ENCODE measurements around the gene HYLS1. TPM values are rescaled to one million over a fixed set of nuclear protein-coding genes. Genes with fewer than 3 reads are reported as not detected.
"Not testable (repeated sequence)": the region's sequence is repeated elsewhere in the genome, so short reads cannot be mapped to it uniquely, and the experiment has no call there.

HYLS1 gene
- total RNA-seq, 1 experiment from 2014 or later = 6.9 TPM

DNA sequence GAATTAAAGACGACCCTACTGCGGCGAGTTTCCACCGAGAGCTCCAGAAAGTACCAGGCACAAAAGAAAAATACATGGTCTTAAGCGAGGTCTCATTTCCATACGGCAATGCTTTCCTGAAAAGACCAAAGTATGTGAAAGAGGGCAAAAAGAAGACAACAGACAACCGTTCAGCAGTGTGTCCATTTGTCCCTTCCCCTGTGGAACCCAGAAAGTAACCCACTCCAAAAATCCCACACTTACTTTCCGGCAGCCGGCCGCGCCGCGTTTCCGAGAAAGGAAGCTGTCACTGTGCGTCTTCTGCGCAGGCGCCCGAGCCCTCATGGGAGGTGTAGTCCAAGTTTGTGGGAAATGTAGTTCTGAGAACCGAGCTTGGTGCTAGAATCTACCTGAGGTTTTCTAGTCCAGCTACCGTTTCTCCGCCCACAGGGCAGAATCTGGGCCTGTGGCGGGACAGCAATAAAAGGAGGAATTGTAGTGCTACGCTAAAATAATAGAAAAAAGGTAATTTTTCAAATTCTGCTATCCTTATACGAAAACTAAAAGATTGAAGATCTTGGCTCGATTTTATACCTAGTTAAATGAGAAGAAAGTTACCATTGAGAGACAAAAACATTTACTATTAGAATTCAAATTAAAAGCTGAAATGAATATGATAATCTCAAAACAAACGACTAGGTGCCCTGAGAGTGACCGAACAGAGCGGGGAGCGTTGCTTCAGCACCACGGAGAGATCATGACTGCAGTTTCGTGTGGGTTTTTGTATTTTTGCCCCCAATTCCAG, 15.7 kb downstream of the HYLS1 start, which contains the start of gene PUS3:
PUS3 (minus strand) TSS at position 280 of the 784 bp plus-strand sequence. CDS start 6,922 bp downstream, outside the sequence.
- DNase-seq (ENCODE audit: low spot score) = peak; percentile 91

DNA sequence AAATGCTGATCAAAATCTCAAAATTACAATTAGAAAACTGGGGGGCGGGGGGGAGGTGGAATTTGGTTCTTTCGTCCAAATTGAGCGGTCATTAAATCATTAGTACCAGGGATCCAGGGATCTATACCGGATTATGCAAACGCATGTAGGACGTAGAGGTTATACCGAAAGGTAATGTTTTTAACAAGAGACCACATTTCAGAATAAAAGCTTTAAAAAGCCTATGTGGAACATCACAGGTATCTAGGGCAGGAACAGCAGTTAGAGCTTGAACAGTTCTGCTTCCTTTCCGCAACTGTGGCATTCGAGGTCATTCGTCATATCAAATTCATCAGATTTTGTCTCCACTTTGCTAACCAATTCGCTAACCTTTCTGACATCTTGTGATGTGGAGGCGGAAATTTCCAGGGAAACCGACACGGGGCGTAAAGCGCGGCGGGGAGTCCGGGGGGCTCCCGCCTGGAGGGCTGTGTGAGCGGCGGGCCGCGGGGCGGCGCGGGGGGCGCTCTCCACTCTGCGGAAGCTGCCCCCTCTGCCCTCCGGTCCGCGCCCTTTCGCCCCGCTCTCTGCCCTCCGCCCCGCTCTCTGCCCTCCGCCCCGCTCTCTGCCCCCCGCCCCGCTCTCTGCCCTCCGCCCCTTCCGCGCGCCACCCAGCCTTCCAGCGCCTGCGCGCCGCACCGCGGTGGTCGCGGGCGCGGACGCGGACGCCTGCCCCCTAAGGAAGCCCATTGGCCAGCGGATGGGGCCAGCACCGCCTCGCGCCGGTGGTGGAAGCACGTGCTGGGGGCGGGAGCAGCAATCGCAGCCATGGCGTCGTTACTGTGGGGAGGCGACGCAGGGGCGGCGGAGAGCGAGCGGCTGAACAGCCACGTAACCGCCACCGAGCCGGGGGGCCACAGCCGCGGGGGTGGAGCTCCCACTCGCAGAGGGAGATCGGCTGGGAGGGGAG, 16.5 kb downstream of the HYLS1 start, which contains the start of gene DDX25:
DDX25 (plus strand) TSS at position 798 of the 949 bp plus-strand sequence; CDS start at position 808, 10 bp downstream.
- DNase-seq (ENCODE audit: low spot score) = no peak

DNA sequence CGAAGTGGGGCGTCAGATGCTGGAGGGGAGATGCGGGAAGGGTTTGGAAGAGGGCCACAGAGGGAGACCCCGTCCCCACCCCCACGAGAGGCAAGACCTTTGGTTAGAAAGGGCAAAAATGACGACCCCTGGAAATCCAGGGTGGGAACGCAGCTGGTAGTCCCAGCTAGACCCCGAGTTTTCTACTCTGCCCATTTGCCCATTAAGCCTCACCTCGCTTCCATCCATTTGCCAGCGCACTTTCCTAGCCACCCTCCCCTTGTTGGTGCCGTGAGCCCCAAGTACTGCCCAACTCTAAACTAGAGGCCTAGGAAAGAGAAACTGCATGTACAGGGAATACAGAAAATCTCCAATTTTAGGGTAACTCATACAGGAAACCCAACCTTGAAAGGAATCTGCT, 17.2 kb downstream of the HYLS1 start:
- no peak for DNase-seq (ENCODE audit: low spot score)

DNA sequence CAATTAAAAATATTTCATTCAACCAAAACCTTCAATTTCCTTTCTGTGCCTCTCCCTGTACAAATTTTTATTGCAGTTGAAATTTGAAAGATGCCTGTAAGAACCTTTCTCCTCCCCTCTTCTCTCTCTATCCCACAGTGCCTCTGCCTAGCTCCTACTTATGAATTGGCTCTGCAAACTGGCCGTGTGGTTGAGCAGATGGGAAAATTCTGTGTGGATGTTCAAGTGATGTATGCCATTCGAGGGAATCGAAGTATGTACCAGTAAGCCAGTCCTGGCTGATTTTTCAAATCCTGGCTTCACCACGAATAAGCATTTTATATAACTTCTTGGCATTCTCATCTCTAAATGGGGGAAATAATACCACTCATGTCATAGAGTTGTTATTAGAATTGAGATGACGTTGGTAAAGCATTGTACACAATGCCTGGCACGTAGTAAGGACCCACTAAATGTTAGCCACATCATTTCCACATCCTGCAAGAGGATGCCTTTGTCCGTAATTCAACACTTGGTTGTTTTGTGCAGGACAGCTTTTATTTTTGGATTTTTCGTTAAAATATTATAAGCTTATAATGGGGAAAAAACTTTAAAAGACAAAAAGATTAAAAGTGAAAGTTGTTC, 22.9 kb downstream of the HYLS1 start:
- no peak for DNase-seq (ENCODE audit: low spot score)

DNA sequence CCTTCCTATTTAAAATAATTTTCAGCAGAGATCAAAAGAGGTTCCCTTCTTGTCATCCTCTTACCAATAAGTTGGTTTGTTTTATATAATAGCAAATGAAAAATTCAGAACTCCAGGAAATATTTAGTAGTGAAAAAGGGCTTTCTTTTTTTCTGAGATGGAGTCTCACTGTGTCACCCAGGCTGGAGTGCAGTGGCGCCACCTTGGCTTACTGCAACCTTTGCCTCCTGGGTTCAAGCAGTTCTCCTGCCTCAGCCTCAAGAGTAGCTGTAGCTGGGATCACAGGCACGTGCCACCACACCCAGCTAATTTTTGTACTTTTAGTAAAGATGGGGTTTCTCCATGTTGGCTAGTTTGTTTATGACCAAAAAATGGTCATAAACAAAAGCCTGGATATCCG, 27.1 kb downstream of the HYLS1 start:
- not testable (repeated sequence) for DNase-seq (ENCODE audit: low spot score)

DNA sequence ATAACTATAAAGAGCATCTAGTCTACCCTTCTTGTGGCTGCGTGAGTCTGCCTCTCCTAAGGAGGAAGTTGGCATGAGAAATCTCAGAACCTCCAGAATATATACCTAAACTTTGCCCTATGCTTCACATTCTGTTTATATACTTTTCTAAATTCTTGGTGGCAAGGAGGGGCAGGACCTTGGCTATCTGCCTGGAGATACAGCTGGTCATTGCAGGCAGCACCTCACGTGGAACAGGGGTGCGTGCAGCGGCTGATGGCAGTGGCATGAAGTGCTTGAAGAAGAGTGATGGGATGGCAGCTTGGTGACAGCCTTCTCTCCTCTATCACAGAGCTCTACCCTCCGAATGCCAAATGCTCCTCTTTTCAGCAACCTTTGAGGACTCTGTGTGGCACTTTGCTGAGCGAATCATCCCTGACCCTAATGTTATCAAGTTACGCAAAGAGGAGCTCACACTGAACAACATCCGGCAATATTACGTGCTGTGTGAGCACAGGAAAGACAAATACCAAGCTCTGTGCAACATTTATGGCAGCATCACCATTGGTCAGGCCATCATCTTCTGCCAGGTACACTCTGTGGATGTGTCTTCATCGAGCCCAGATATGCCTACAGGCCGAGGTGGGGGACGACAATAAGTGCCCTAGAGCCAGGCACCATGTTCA, 29.3 kb downstream of the HYLS1 start:
- peak; percentile 31 for DNase-seq (ENCODE audit: low spot score)

DNA sequence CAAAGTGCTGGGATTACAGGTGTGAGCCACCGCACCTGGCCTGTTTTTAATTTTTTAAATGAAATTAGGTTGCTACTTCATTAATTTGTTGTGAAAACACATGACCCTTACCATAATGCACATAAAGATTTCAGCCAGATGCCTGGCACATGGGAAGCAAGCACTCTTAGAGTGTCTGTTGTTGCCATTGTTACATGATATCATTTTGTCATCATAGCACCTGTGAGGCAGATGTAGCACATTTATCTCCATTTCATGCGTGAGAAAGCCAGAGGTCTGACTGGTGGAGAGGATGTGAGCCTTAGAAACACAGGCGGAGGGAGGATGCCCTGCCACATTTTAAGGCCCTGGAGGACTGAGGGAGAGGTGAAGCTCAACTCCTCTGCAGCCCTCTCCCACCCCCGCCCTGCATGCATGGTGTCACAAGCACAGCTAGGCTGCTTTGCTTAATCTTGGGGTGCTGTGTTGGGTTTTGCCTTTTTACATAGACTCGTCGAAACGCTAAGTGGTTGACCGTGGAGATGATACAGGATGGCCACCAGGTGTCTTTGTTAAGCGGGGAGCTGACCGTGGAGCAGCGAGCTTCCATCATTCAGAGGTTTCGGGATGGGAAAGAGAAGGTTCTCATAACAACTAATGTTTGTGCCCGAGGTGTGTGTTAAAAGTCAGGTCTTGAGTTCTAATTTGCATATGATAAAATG, 30.8 kb downstream of the HYLS1 start:
- no peak for DNase-seq (ENCODE audit: low spot score)

DNA sequence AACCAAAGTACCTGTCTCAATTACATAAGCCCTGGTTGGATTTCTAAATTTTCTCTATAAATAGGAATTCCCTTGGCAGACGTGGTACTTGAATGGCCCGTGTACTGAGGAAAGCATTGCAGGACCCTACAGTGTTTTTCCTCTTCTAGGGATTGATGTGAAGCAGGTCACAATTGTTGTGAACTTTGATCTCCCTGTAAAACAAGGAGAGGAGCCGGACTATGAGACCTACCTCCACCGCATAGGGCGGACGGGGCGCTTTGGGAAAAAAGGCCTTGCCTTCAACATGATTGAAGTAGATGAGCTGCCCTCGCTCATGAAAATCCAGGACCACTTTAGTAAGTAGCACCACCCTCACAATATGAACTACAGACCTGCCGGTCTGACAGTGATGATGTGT, 33.6 kb downstream of the HYLS1 start:
- no peak for DNase-seq (ENCODE audit: low spot score)

DNA sequence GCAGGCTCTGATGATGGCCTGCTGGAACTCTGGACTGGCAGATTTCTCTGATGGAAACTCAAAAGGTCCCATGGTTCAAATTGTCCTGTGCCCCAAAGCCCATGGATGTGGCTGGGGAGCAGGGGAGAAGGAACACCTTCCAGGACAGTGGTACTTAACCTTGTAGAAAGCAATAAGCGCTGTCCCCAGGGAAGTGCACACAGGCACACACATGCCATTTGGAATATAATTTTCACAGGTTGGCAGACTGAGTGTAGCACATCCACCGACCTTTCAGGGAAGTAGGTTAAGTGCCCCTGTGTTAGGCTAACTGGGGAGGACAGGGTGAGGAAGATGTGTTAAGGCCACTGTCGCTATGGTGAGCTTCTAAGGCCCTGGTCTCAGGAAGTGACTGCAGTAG, 34.7 kb downstream of the HYLS1 start:
- DNase-seq (ENCODE audit: low spot score) = no peak

DNA sequence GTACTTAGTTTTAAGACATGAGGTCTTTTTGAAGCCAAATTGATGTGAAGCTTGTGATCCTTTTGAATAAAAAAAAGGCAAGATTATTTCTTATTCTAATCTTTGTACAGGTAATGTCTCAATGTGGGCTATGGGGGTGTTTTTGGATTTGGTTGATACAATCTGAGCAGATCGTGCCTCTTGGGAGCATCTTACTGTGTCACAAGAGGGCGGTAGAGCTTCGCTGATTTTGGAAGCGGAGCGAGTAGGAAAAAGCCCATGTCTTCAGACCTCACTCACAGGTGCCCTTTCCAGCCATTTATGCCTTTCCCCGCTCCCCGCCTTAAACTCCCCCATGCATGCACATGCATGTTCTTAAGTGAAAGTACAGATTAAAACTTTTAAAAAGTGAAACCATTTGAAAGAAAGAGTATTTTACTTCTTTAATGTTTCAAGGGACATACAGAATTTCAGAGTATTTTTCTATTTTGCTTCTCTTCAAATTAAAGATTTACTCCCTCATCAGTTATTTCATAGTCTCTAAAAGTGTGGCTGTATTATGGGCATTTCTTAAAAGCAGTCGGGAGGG, 35.6 kb downstream of the HYLS1 start:
- peak; percentile 91 for DNase-seq (ENCODE audit: low spot score)

DNA sequence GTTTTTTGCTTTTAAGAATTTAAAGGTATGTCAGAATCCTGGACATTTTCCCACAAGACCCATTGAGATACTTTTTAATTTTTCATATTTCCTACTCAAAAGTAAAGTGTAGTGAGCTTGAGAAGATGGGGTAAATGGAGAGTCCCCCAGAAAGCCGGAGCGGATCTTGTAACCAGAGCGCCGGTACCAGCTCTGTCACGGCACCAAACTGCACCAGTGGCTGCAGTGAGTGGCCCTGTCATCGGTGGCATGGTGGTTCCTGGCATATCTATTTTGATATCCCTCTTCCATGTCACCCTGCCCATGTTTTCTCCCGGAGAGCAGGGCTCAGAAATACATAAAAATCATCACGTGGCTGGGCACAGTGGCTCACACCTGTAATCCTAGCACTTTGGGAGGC, 36.2 kb downstream of the HYLS1 start:
- no peak for DNase-seq (ENCODE audit: low spot score)

DNA sequence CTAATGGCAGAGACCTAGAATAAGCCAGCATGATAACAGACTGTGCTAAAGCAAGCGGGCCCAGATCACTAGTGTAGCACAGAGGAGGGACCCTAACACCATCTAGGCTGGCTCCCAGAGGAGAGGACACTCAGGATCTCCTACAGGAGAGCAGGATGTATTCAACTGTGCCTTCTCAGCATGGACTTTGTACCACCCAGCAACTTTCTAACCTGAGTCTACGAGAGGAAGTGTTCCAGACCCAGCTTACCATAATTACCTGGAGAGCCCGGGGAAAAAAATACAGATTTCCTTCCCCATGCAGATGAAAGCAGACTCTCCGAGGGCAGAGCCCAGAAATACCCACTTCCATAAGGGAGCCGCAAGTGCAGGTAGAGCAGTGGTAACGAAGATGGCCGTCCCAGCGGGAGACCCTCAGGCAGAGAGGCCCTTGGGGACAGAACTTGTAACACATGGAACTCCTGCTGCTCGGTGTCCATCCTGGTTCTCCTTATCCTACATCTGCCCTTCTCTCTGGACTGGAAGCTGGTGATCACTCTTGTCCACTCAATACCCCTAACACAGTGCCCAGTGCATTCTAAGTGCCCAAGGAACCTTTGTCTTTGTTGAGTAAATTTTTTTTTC, 37.0 kb downstream of the HYLS1 start:
- DNase-seq (ENCODE audit: low spot score) = no peak

DNA sequence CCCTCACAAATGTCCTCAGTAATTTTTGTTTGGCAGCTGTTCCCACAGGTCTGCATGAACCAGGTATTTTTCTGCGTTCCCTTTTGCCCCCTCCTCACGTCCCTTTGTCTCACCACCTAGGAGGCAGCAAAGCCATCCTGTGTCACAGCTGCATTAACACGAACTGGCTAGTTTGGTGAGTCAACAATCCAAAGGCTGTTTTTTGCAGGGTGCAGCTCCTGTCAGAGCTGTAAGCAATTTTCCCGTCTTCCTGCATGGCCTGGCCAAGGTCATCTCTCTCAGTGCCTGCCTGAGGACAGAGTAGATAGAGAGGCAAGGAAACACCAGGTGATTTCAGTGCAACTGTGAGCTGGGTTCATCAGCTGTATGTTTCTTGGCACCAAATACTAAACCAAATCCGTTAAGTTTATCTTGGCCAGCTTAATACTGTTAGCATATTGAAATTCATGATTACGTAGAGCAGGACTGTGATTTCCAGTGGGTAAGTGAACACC, 37.8 kb downstream of the HYLS1 start:
- no peak for DNase-seq (ENCODE audit: low spot score)

DNA sequence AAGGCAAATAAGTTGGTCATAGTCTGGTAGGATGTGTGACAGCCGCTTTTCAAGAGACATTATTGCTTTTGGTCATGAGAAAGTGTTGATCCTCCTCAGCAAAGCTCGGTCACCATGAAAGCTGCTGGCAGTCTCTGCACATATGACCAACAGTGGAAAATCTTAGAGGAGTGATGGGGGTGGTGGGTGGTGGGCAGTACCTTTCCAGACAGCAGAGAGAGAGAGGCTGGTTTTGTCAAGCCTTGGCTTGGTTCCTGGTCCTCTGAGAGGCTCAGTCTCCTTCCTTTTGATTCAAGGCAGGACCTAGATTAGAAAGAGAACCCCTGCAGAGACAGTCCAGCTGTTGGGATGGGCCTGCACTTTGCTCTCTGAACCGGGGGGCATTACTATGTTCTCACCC, 38.3 kb downstream of the HYLS1 start:
- no peak for DNase-seq (ENCODE audit: low spot score)

DNA sequence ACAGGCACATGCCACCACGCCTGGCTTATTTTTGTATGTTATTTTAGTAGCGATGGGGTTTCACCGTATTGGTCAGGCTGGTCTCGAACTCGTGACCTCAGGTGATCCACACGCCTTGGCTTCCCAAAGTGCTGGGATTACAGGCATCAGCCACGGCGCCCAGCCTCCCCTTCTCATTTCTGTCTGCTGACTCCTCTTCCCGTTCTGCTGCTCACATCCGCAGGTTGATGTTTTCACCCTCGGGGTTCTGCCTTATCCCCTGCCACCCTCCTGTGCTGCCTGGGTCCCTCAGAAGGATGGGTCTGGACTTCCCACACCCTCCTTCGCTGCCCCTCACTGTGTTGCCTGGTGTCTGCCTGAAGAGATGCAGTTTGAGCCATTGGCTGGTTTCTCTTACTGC, 39.2 kb downstream of the HYLS1 start:
- DNase-seq (ENCODE audit: low spot score) = no peak

DNA sequence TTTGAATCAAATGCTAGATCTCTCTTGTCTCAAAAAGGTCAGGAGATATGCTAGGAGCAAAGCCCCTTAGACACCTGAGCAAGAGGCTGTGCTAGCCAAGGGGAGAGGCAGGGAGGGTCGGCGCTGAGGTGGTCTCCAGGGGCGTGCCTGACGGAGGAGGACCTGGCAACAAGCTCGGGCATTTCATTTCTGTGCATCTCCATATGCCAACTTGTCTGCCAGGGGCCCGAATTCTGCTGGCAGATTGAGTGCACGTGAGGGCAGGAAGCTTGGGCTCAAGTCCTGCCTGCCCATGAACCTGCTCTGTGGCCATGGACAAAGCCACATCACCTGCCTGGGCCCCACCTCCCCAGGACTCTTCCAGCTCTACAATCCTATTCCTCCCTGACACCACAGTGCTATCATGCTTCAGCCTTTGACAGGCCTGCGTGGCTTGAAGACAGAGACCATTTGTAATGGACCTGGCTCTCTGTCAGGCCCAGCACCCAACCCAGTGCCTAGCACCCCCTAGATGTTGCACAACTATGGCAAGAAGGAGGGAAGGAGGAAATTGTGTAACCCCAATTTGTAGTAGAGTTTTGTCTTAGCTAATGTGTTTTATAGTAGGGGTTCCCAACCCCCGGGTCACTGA, 42.1 kb downstream of the HYLS1 start:
- DNase-seq (ENCODE audit: low spot score) = no peak

DNA sequence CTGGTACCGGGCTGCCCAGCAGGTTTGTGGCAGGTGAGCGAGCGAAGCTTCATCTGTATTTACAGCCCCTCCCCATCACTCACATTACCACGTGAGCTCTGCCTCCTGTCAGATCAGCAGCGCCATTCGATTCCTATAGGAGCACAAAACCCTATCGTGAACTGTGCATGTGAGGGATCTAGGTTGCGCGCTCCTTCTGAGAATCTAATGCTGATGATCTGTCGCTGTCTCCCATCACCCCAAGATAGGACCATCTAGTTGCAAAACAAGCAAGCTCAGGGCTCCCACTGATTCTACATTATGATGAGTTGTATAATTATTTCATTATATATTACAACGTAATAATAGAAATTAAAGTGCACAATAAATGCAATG, 42.6 kb downstream of the HYLS1 start:
- no peak for DNase-seq (ENCODE audit: low spot score)

DNA sequence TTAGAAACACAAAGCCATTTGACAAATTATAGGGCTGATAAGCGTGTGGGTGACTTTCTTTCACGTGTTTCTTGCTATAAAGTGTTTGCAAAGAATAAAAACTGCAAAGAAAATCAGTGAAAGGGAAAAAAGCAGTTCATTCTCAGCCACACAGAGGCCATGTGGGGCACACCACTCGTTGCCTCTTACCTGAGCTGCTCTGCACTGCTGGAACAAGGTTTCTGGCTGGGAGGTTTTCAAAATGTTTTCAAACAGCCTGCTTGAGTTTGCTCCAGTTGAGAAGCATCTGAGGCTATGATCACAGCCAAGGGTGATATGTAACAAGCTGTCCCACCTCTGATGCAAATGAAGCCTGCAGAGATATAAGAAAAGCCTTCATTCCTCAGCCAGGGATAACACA, 43.6 kb downstream of the HYLS1 start:
- DNase-seq (ENCODE audit: low spot score) = no peak

DNA sequence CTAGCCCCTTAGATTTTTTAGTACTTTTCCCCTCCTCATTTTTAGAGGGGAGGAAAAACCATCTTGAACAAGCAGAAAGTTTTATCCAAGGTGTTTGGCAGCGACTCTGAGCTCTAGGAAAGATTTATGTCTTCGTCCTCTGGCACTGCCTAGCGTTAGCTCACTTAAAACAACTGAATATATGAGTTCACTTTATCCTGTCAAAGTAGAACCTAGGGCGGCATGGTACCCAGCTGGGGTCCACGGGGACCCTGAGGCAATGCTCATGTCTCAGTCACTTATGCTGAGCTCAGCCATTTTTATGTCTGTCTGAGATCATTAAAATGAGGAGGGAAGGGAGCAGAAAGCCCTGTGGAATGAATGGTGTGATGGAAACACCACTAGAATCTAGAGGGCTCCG, 44.2 kb downstream of the HYLS1 start:
- no peak for DNase-seq (ENCODE audit: low spot score)

Measured in HT-29 (cell line).